ENCODE data around the gene LGI2.

DNA sequence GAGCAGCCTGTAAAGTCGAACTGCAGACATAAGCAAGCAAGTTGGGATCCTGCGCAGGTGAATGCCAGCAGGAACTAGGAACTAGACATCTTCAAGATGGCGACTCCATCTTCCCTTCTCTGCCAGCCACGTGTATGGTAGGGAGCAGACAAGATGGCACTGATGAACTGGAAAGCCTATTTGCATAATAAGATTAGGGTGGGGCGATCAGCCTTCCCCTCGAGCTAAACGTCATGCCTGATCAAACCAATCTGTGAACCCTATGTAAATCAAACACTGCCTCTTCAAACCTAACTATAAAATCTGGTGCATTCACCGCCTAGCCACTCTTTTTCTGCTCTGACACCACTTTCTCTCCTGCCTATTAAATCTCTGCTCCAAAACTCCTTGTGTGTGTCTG, 28.1 kb upstream of the LGI2 start:
- TF ChIP-seq, protein P1, sequence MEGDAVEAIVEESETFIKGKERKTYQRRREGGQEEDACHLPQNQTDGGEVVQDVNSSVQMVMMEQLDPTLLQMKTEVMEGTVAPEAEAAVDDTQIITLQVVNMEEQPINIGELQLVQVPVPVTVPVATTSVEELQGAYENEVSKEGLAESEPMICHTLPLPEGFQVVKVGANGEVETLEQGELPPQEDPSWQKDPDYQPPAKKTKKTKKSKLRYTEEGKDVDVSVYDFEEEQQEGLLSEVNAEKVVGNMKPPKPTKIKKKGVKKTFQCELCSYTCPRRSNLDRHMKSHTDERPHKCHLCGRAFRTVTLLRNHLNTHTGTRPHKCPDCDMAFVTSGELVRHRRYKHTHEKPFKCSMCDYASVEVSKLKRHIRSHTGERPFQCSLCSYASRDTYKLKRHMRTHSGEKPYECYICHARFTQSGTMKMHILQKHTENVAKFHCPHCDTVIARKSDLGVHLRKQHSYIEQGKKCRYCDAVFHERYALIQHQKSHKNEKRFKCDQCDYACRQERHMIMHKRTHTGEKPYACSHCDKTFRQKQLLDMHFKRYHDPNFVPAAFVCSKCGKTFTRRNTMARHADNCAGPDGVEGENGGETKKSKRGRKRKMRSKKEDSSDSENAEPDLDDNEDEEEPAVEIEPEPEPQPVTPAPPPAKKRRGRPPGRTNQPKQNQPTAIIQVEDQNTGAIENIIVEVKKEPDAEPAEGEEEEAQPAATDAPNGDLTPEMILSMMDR (IDR thresholded peaks at IDR 0.05): no peak
- TF ChIP-seq POLR2A (IDR thresholded peaks at IDR 0.05): no peak
